Gastroesophageal sphincter (tissue), 3 donors: Measurements from ENCODE around the gene VPS29.

ENCODE experiments used
- POLR2A ChIP-seq, 2 donors: fragments of 450-650 bp; IDR thresholded peaks; one replicate each; pipeline ENCODE4 v1.6.1; 2017; ENCODE audit warnings: antibody characterized with exemption in 2 of 2, mild to moderate bottlenecking in 2 of 2, moderate library complexity in 1 of 2
- POLR2AphosphoS5 ChIP-seq: sonication (generic); formaldehyde crosslinking; IDR thresholded peaks from one replicate; pipeline ENCODE4 v1.6.1; 2017; ENCODE audit warnings: antibody characterized with exemption
- TF ChIP-seq, protein P1 (sequence below), 4 experiments: fragments of 200-600 bp in 2 of 4; fragments of 450-650 bp in 2 of 4; sonication (generic) in 1 of 4; IDR thresholded peaks; one replicate each; pipeline ENCODE4 v1.5.1; 2017 to 2019; ENCODE audit warnings: antibody characterized with exemption in 4 of 4, mild to moderate bottlenecking in 2 of 4, moderate library complexity in 2 of 4

DNA sequence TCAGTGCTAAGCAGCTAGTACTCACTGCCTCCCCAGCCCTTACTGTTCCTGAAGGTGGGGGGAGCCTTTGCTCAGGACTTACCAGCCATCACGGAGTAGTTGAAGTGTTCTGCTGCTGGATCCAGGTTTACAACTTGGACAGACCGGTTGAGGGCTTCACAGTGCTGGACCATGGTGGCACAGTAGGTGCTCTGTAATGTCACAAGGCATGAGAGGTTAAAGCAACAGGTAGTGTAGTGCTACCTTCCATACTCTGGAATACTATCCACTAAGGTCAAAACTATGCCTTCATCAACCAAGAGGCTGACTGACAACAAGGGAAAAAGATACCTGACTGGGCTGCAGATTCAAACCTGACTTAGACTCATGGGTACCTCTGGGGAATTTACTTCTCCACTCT is 36.9 kb downstream of the VPS29 start:
- TF ChIP-seq, protein P1, sequence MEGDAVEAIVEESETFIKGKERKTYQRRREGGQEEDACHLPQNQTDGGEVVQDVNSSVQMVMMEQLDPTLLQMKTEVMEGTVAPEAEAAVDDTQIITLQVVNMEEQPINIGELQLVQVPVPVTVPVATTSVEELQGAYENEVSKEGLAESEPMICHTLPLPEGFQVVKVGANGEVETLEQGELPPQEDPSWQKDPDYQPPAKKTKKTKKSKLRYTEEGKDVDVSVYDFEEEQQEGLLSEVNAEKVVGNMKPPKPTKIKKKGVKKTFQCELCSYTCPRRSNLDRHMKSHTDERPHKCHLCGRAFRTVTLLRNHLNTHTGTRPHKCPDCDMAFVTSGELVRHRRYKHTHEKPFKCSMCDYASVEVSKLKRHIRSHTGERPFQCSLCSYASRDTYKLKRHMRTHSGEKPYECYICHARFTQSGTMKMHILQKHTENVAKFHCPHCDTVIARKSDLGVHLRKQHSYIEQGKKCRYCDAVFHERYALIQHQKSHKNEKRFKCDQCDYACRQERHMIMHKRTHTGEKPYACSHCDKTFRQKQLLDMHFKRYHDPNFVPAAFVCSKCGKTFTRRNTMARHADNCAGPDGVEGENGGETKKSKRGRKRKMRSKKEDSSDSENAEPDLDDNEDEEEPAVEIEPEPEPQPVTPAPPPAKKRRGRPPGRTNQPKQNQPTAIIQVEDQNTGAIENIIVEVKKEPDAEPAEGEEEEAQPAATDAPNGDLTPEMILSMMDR (IDR thresholded peaks at IDR 0.05) = no peak
- no peak for TF ChIP-seq POLR2A (IDR thresholded peaks at IDR 0.05)
- TF ChIP-seq POLR2AphosphoS5 = no peak
